ENCODE data around the gene HDGFL3.
A peak's percentile ranks its signal among the peaks of the same experiment; 100 is the strongest.
"Not testable (repeated sequence)": the region's sequence is repeated elsewhere in the genome, so short reads cannot be mapped to it uniquely, and the experiment has no call there.

HDGFL3 gene

GRCh38 chr15:83207660-83208366 lies at the start of gene HDGFL3:
Gene HDGFL3, minus strand, starts transcription at chr15:83207823. Its CDS starts 409 bp downstream, at chr15:83207414.
- peak; percentile 82 for DNase-seq

DNA sequence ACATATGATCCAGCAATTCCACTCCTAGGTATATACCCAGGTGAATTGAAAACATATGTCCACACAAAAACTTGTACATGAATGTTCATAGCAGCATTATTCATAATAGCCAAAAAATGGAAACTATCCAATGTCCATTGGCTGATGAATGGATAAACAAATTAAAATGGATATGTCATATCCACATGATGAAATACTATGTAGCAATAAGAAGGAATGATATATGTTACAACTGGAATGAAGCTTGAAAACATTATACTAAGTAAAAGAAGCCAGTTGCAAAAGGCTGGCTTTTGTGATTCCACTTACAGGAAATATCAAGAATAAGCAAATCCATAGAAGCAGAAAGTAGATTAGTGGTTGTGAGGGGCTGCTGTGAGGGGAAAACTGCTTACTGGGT lies 43.2 kb upstream of the HDGFL3 start:
- no peak for DNase-seq

- no peak for DNase-seq
Observed at GRCh38 chr15:83249030-83249343, 41.4 kb upstream of the HDGFL3 start.

- DNase-seq = peak; percentile 81
Observed at GRCh38 chr15:83248151-83249029, 40.8 kb upstream of the HDGFL3 start.

DNA sequence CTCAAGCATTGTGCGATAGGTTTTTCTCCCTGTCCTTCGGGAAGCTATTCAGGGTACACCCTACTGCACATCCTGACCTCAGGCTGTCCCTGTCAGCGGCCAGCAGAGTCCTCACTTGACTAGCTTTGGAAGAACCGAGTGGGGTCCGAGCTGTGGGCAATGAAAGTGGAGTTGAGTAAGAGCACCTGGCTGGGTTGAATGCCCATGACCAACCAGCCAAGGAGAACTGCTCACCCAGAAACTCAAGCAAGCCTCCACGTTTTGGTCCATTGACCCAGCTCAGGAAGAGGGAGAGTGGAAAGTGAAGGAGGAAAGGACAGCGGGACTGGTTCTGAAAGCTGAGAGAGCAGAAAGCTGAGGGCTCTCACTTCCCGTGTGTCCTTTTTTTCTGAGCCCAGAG lies 36.0 kb upstream of the HDGFL3 start:
- DNase-seq = no peak

- no peak for DNase-seq
Observed at GRCh38 chr15:83230242-83230641, 22.6 kb upstream of the HDGFL3 start.

DNA sequence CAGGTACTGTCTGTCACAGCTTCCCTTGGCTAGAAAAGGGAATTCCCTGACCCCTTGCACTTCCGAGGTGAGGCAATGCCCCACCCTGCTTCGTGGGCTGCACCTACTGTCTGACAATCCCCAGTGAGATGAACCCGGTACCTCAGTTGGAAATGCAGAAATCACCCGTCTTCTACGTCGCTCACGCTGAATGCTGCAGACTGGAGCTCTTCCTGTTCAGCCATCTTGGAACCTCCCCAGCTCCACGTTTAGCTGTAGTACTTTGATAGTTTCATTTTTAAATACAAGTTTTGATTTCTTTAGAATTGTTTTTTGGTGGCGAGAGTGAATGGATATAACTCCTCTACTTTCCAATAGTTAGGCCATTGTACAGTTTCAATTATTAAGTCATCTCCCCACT lies 17.8 kb upstream of the HDGFL3 start:
- DNase-seq = no peak

- DNase-seq = not testable (repeated sequence)
Observed at GRCh38 chr15:83221781-83222180, 14.2 kb upstream of the HDGFL3 start.

DNA sequence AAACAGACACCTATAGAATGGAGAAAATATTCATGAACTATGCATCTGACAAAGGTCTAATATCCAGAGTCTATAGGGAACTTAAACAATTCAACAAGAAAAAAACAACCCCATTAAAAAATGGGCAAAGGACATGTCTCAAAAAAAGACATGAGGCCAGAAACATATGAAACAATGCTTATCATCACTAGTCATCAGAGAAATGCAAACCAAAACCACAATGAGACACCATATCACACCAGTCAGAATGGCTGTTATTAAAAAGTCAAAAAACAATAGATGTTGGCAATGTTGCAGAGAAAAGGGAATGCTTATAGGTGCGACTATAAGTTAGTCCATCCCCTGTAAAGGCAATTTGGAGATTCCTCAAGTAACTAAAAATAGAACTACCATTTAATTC lies 11.4 kb upstream of the HDGFL3 start:
- peak; percentile 68 for DNase-seq

- no peak for DNase-seq
Observed at GRCh38 chr15:83215306-83215705, 7.7 kb upstream of the HDGFL3 start.

DNA sequence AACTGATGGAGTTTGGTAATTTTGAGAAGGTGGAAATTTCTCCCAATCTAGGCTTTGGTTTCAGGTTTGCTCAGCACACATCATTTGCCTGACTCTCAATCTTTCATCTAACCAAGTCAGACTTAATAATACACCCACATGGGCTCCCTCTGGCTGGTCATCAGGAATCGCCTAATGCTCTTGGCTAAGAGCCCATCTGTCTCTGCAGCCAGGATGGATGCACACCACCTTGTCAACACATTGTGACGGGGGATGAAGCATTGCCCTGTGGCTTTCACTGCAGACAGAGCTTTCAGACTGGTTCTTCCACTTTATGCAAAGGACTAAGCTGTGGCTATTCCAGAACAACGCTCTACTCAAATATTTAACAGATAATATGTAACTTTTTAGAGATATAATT lies 3.0 kb upstream of the HDGFL3 start:
- no peak for DNase-seq

GRCh38 chr15:83209333-83209732 lies 1.7 kb upstream of the HDGFL3 start:
- DNase-seq = peak; percentile 32

DNA sequence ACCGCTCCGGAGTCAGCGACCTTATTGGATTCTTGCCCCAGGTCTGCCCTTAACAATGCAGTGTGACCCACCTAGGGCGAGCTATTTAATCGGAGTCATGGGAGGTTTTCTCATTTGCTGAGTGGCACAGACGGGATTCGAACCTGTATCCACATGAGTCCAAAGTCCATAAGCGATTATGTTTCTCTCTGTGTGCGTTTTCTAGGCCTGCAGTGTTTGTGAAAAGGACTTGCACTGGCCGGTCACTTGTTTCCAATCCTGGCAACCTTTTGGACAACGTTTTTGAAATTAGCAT lies 691 bp upstream of the HDGFL3 start:
- DNase-seq = no peak

- peak; percentile 62 for DNase-seq
Observed at GRCh38 chr15:83207009-83207659, 489 bp downstream of the HDGFL3 start.

DNA sequence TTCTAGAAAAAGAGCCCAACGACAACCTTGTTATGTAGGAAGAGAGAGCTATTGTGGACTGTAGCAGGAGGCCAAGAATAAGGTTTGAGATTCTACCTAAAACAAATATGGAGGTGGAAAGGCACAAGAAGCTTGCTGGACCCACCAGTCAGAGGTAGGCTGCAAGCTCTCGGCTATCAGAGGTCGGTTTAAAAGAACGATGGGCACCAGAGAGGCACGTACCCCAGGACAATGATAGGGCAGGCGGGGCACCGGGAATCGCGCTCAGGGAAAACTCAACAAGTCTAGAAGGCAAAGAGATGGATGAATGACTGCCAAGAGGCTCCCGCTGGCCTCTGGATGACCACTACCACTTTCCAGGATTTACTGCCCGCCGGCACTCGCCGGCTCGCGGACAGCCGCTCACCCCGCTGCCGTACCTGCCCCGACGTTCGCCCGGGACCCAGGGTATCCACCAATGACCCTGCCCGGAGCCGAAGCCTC lies 1.1 kb downstream of the HDGFL3 start:
- DNase-seq = peak; percentile 52

- DNase-seq = peak; percentile 60
Observed at GRCh38 chr15:83205725-83206324, 1.8 kb downstream of the HDGFL3 start.

DNA sequence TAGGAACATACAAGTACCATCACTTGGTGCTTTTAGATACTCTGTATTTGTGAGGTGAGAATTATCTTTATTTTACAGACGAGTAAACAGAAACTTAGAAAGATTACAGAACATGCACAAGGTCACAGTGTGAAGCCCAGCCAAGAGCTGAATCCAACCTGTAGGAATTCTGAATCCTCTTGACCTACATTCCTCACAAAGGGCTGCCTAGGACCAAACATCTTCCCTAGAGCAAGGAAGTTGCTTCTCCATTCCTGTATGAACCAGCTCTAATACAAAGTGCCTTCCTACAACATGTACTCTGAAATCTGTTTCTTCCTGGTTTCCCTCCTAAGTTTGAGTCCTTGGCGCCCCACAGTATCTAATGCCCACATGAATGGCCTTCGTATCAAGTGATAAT lies 2.9 kb downstream of the HDGFL3 start:
- DNase-seq = no peak

DNA sequence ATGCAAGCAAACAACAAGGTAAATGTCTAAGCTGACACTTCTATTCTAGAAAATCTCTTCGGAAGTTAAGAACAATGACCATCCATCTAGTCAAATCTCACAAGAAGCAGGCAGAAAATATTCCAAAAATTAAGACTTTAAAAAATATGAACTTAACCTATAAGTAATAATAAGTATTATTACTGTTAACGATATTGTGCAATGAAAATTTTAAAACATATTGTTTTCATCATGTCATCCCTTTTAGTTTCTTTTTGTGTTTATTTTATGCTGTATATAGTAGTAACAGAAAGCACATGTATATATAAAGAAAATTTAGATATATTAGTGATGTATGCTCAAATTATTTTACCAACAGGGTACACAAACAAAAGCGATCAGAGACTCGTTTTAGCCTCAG lies 4.1 kb downstream of the HDGFL3 start:
- DNase-seq = no peak

GRCh38 chr15:83200589-83200988 lies 7.0 kb downstream of the HDGFL3 start:
- DNase-seq = peak; percentile 28

- no peak for DNase-seq
Observed at GRCh38 chr15:83200162-83200561, 7.5 kb downstream of the HDGFL3 start.

DNA sequence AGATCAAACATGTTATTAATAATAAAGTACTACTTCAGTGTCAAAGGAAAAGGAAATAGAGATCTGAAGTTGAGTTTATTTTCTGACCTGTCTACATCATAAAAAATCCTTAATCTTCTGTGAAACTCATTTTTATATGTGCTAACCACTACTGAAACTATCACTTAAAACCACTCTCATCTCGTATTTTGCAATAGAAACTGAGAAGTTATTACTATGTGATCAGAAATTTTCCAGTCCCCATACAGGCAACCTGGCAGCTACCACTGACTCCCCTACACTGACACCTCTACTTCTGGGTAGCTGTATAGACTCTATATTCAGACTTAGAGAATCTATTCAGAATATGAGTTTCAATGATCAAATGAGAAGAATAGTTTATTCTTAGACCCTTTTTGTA lies 8.3 kb downstream of the HDGFL3 start:
- DNase-seq = no peak

GRCh38 chr15:83198476-83198875 lies 9.1 kb downstream of the HDGFL3 start:
- no peak for DNase-seq

DNA sequence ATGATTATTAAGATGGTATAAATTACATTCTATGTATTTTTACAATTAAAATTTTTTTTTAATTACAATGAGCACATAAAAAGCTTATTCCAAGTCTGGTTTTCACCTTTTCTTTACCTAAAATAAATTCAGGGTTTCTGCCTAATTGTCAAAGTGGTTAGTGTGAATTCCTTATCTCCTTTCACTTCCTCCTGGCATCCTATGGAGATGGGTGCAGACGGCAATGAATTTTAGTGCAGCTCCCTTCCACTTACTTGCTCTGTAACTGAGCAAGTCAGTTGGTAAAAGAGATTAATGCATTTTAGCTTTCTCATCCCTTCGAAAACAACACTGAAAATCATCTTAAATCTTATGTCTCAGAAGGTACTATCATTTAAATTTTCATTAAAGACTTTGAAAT lies 13.1 kb downstream of the HDGFL3 start:
- peak; percentile 57 for DNase-seq

- DNase-seq = no peak
Observed at GRCh38 chr15:83193721-83194120, 13.9 kb downstream of the HDGFL3 start.
